Mesodermal cell (in vitro differentiated cells): ENCODE results near the gene SIK3.

Experiments
- H3K27ac ChIP-seq: 2 replicates; pipeline ENCODE4 v1.7.0; 2013; ENCODE audit warnings: mild to moderate bottlenecking, low read depth, low read length, moderate library complexity; ENCODE audit not compliant: severe bottlenecking
- H3K36me3 ChIP-seq: 2 replicates; pipeline ENCODE4 v1.7.1; 2013; ENCODE audit warnings: mild to moderate bottlenecking, low read length, moderate library complexity; ENCODE audit not compliant: control insufficient read depth, insufficient read depth
- H3K4me1 ChIP-seq: one replicate; pipeline ENCODE4 v1.7.1; 2013; ENCODE audit warnings: mild to moderate bottlenecking, low read length; ENCODE audit not compliant: insufficient read depth, control insufficient read depth, poor library complexity, severe bottlenecking
- H3K4me3 ChIP-seq: 2 replicates; pipeline ENCODE4 v1.7.0; 2013; ENCODE audit warnings: low read length, control low read depth, mild to moderate bottlenecking; ENCODE audit not compliant: insufficient read depth, poor library complexity, severe bottlenecking; ENCODE audit errors: extremely low read depth
- H3K9me3 ChIP-seq: 2 replicates; pipeline ENCODE4 v1.7.1; 2013; ENCODE audit warnings: mild to moderate bottlenecking, low read length, moderate library complexity; ENCODE audit not compliant: control insufficient read depth
- WGBS, 2 experiments: methylation state at CpG; one replicate each; pipeline ENCODE4 v1.1.5; 2013; ENCODE audit warnings: missing lambda C conversion rate in 2 of 2; ENCODE audit not compliant: insufficient coverage in 2 of 2; 5-methylcytosine and 5-hydroxymethylcytosine counted together

The SIK3 gene

GRCh38 chr11:117074119-117074518 is 24.1 kb downstream of the SIK3 start:
- H3K4me3 ChIP-seq, result no peak overlapping the region
- no peaks in the 10 kb centered on the region for H3K9me3 ChIP-seq
- no peaks in the 10 kb centered on the region for H3K36me3 ChIP-seq
- H3K4me1 ChIP-seq, result peaks cover 30% of the 10 kb centered on the region
- no peak overlapping the region for H3K27ac ChIP-seq

GRCh38 chr11:117073539-117073938 is 24.7 kb downstream of the SIK3 start:
- H3K4me1 ChIP-seq, result peaks cover 36% of the 10 kb centered on the region
- 56 to 64% methylated on average over 2 of the region's 2 CpGs for WGBS, 2 experiments

DNA sequence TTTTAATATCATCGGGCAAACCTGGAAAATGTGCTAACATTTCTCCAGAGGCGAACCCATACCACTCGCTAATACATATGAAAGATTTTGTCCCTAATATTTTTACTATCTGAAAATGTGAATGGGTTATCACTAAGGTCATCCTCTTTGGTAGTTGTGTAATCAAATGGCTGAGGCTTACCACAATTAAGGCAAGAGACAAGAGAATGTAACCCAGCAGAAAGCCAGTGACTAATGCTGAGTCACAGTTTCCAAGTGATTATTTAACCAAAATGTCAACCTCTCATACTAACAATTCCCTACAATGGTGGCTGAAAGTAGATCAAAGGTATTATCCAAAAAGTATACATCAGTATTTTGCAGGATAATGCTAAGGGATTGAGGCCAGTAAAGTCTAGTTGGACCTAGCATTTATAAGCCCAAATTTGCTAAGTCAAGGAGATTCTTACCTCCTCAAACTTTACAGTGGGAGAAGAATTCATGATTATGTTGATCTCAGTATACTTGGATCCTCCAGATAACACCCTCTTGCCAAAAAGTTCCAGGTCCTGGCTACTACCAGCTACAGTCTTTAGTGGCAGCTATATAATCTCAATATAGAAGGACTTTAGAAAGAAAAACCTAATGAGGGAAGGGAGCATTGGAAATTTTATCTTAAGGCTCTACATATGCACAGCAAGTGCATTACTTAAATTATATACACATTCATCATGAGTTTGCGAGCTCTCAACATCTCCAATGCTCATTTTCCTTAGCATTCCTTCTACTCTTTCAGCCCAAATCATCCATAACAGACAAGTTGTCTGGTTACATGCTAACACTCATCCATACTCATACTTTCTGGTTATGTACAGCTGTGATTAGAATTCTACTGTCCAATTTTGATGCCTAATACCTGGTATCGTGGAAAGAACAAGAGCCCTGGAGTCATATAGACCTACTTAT is 25.4 kb downstream of the SIK3 start:
- WGBS, 2 experiments, result 43 to 50% methylated on average over 1 of the region's 5 CpGs
- Histone ChIP-seq H3K4me1 (peaks cover 35% of the 10 kb centered on the region), H3K36me3 (no peaks in the 10 kb centered on the region), H3K27ac (peak overlapping the region; percentile 89), H3K9me3 (no peaks in the 10 kb centered on the region), H3K4me3 (no peak overlapping the region)

More at GRCh38 chr11:117073539-117073938, 24.7 kb downstream of the SIK3 start:
- Histone ChIP-seq H3K9me3 (no peaks in the 10 kb centered on the region), H3K27ac (peak overlapping the region; percentile 89), H3K4me3 (no peak overlapping the region), H3K36me3 (no peaks in the 10 kb centered on the region)

DNA sequence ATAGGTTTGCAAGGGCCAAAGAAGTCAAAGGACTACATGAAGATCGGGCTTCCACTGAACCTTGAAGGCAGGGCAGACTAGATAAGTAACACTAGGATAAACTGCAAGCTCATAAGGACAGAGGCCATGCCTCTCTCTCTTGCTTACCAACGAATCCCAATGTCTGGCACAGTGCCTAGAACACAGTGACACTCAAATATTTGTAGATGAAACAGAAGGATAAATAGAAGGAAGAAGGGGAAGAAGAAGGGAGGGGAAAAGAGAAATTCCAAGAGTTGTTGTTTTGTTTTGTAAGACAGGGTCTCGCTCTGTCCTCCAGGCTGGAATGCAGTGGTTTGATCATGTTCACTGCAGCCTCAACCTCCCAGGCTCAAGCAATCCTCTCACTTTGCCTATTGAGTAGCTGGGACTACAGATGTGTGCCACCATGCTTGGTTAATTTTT is 26.9 kb downstream of the SIK3 start:
- no peaks in the 10 kb centered on the region for H3K9me3 ChIP-seq
- peaks cover 31% of the 10 kb centered on the region for H3K4me1 ChIP-seq
- WGBS, 2 experiments, result 92 to 93% methylated on average over 2 of the region's 3 CpGs
- H3K36me3 ChIP-seq, result no peaks in the 10 kb centered on the region
- H3K4me3 ChIP-seq, result no peak overlapping the region
- H3K27ac ChIP-seq, result peak overlapping the region; percentile 64

- Histone ChIP-seq H3K4me3 (no peak overlapping the region), H3K9me3 (no peaks in the 10 kb centered on the region), H3K36me3 (no peaks in the 10 kb centered on the region), H3K4me1 (peaks cover 31% of the 10 kb centered on the region), H3K27ac (no peak overlapping the region)
- WGBS, 2 experiments, result 50 to 54% methylated on average over 1 of the region's 1 CpG
Observed at GRCh38 chr11:117070016-117070415, 28.2 kb downstream of the SIK3 start.

GRCh38 chr11:117068303-117068860 is 29.8 kb downstream of the SIK3 start:
- Histone ChIP-seq H3K36me3 (no peaks in the 10 kb centered on the region), H3K4me3 (no peak overlapping the region), H3K4me1 (peaks cover 27% of the 10 kb centered on the region), H3K27ac (no peak overlapping the region), H3K9me3 (no peaks in the 10 kb centered on the region)
- WGBS, 2 experiments, result 93 to 100% methylated on average over 3 to 6 of the region's 6 CpGs

DNA sequence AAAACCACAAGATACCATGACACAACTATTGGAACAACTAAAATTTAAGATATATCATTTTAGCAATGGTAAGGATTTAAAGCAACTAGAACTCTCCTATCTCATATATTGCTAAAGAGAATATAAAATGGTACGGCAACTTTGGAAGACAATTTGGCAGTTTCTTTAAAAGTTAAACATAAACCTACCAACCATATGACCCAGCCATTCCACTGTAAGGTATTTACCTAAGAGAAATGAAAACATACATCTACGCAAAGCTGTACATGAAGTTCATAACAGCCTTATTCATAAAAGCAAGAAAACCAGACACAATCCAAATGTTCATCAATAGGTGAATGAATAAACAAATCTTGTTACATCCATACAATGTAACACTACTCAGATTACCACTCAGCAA is 31.3 kb downstream of the SIK3 start:
- Histone ChIP-seq H3K9me3 (no peaks in the 10 kb centered on the region), H3K4me1 (peaks cover 20% of the 10 kb centered on the region), H3K27ac (no peak overlapping the region), H3K4me3 (no peak overlapping the region), H3K36me3 (no peaks in the 10 kb centered on the region)
- WGBS, 2 experiments, result no CpG with 5 or more reads among the region's 2 CpGs

DNA sequence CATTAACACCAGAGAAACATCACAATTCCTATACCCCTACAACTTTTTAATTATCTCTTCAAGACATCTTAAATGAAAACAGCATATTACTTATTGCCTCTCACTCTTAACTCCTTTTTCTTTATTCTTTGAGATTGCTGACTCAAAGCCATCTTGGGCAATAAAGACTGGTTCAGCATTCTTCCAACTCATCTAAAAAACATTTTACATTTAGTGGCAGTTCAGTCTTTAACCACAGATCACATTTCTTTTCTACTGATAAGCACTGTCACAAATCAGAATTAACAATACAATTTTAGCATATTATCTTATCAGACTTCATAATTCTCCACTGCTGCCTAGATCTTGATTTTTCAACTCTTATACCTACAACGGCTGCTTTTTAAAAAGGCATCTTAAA is 34.0 kb downstream of the SIK3 start:
- Histone ChIP-seq H3K27ac (no peak overlapping the region), H3K9me3 (no peaks in the 10 kb centered on the region), H3K4me3 (no peak overlapping the region), H3K4me1 (peaks cover 11% of the 10 kb centered on the region), H3K36me3 (no peaks in the 10 kb centered on the region)
- no CpG with 5 or more reads among the region's 1 CpG for WGBS, 2 experiments

DNA sequence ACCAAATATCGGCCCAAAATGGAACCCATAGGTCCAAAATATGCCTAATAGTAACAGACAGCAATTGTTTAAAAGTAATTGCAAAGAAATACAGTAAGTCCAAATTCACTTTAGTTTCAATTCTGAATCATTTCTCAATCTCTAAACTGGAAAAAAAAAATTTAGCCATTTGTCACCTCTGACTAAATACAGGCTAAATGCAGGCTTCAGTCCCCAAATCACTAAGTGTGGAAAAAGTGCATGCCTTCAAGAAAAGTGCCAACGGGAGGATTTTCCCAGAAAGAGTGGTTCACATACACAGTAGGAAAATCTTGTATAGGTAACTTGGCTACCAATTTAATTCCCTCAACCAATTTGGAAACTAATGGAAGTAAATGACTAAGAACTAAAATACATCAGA is 35.7 kb downstream of the SIK3 start:
- Histone ChIP-seq H3K27ac (no peak overlapping the region), H3K36me3 (no peaks in the 10 kb centered on the region), H3K9me3 (no peaks in the 10 kb centered on the region), H3K4me1 (peaks cover 8% of the 10 kb centered on the region), H3K4me3 (no peak overlapping the region)
- no CpG with 5 or more reads among the region's 2 CpGs for WGBS, 2 experiments

- no peaks in the 10 kb centered on the region for H3K36me3 ChIP-seq
- H3K4me1 ChIP-seq, result peaks cover 8% of the 10 kb centered on the region
- no peak overlapping the region for H3K4me3 ChIP-seq
- H3K9me3 ChIP-seq, result no peaks in the 10 kb centered on the region
- no peak overlapping the region for H3K27ac ChIP-seq
- WGBS, 2 experiments, result 91 to 94% methylated on average over 3 to 5 of the region's 5 CpGs
Observed at GRCh38 chr11:117061256-117061655, 37.0 kb downstream of the SIK3 start.

DNA sequence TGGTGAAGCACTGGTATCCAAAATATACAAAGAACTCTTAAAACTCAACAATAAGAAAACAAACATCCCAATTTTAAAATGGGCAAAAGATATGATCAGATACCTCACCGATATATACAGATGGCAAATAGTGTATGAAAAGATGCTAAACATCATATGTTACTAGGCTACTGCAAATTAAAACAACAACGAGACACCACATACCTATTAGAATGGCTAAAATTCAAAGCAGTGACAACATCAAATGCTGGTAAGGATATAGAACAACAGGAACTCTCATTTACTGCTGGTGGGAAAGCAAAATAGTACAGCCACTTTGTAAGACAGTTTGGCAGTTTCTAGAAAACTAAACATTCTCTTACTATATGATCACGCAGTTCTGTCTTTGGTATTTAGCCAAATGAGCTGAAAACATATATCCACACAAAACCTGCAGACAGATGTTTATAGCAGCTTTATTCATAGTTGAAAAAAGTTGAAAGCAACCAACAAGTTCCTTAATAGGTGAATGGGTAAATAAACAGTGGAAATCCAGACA is 38.5 kb downstream of the SIK3 start:
- 100% methylated on average over 1 of the region's 3 CpGs; no CpG with 5 or more reads in 1 of the 2 experiments for WGBS, 2 experiments
- no peaks in the 10 kb centered on the region for H3K9me3 ChIP-seq

More for the DNA sequence above, 38.5 kb downstream of the SIK3 start:
- Histone ChIP-seq H3K36me3 (no peaks in the 10 kb centered on the region), H3K4me1 (peaks cover 8% of the 10 kb centered on the region), H3K27ac (peak overlapping the region; percentile 32), H3K4me3 (no peak overlapping the region)
